Panc1 (cell line): Measurements from ENCODE around the gene RALGAPB. TPM values are rescaled to one million over a fixed set of nuclear protein-coding genes. Genes with fewer than 3 reads are reported as not detected.

Experiments used
- ATAC-seq: fragments of 200-7000 bp; cut with Tn5 transposase; 2 replicates; pipeline ENCODE4 v1.9.1; 2020; ENCODE audit warnings: mild to moderate bottlenecking, moderate library complexity
- BruUV-seq: library from RNA; stranded (reverse); fragments of 400-500 nt; replicated peaks from 2 replicates; lab custom pipeline; 2021; lab: Mats Ljungman, UMichigan
- CTCF ChIA-PET: fragments of 300-600 bp; sonication (Branson Sonifier 250); formaldehyde crosslinking; loops from one replicate; lab custom pipeline; 2022; ENCODE audit warnings: antibody characterized with exemption; lab: Charles Lee
- POLR2A ChIA-PET: fragments of 300-600 bp; sonication (Branson Sonifier 250); formaldehyde crosslinking; loops from one replicate; lab custom pipeline; 2022; ENCODE audit warnings: antibody characterized with exemption; lab: Charles Lee
- DNase-seq: peaks from one replicate; pipeline ENCODE4 v3.0.0-alpha.2; 2010; ENCODE audit warnings: low read depth, low spot score
- H3K27ac ChIP-seq: 2 replicates; pipeline ENCODE4 v1.5.1; 2011; ENCODE audit warnings: mild to moderate bottlenecking, low read length, inconsistent platforms
- H3K27me3 ChIP-seq: fragments of 200-500 bp; sonication (Bioruptor generic); 2 replicates; pipeline ENCODE4 v1.6.0; 2014; ENCODE audit warnings: low read length, inconsistent platforms; ENCODE audit not compliant: control insufficient read depth, insufficient read depth
- H3K36me3 ChIP-seq: fragments of 200-500 bp; sonication (Bioruptor generic); 2 replicates; pipeline ENCODE4 v1.5.1; 2014; ENCODE audit warnings: inconsistent platforms, mild to moderate bottlenecking, low read length, moderate library complexity; ENCODE audit not compliant: control insufficient read depth, insufficient read depth
- H3K4me1 ChIP-seq: 2 replicates; pipeline ENCODE4 v1.5.1; 2011; ENCODE audit warnings: inconsistent platforms, mild to moderate bottlenecking, low read length, moderate library complexity; ENCODE audit not compliant: control insufficient read depth, insufficient read depth
- H3K4me3 ChIP-seq, 2 experiments: 2 replicates each; pipeline ENCODE4 v1.5.1; 2011 to 2012; ENCODE audit warnings: low read depth in 2 of 2, low read length in 2 of 2, mild to moderate bottlenecking in 2 of 2, inconsistent platforms in 1 of 2, moderate library complexity in 1 of 2
- H3K9me3 ChIP-seq: fragments of 200-500 bp; sonication (Bioruptor generic); 2 replicates; pipeline ENCODE4 v1.5.1; 2014; ENCODE audit warnings: low read depth, mild to moderate bottlenecking, inconsistent platforms, low read length, moderate library complexity; ENCODE audit not compliant: control insufficient read depth, insufficient read depth
- POLR2AphosphoS5 ChIP-seq: IDR thresholded peaks from 2 replicates; pipeline ENCODE4 v1.6.1; 2012; ENCODE audit warnings: mild to moderate bottlenecking, low read depth, low read length, moderate library complexity
- SIN3A ChIP-seq: IDR thresholded peaks from 2 replicates; pipeline ENCODE4 v1.6.1; 2012; ENCODE audit warnings: low read depth, mild to moderate bottlenecking, low read length, moderate library complexity, borderline replicate concordance; ENCODE audit not compliant: insufficient read depth
- TCF7L2 ChIP-seq: IDR thresholded peaks from 2 replicates; pipeline ENCODE4 v1.6.1; 2011; ENCODE audit warnings: mild to moderate bottlenecking, low read depth, low read length, inconsistent platforms
- in situ Hi-C: cut with HindIII; loops from 2 replicates; pipeline ENCODE4 v1.10.0; 2016; ENCODE audit warnings: low sequenced_read_pairs, low pct_unique_long_range_greater_than_20kb
- intact Hi-C: fragments of 100-400 bp; cut with micrococcal nuclease; formaldehyde crosslinking; loops from one replicate; pipeline ENCODE4 v1.10.0; 2022; ENCODE audit not compliant: unreplicated experiment
- total RNA-seq: library from RNA; stranded (reverse); gene quantifications from one replicate; pipeline ENCODE4 v1.2.1, GENCODE V29; 2021; ENCODE audit not compliant: unreplicated experiment
- TF ChIP-seq, protein P1 (sequence below), 2 experiments: IDR thresholded peaks; 2 replicates each; pipeline ENCODE4 v1.6.1; 2011 to 2012; ENCODE audit warnings: low read depth in 2 of 2, control low read depth in 1 of 2, low read length in 1 of 2, mild to moderate bottlenecking in 1 of 2, moderate library complexity in 1 of 2; ENCODE audit not compliant: insufficient read depth in 1 of 2
- TF ChIP-seq, protein P2 (sequence below): fragments of 450-650 bp; IDR thresholded peaks from 2 replicates; pipeline ENCODE4 v1.5.1; 2017; ENCODE audit warnings: mild to moderate bottlenecking

Gene RALGAPB
- total RNA-seq, 1 experiment from 2014 or later, result 33.1 TPM

DNA sequence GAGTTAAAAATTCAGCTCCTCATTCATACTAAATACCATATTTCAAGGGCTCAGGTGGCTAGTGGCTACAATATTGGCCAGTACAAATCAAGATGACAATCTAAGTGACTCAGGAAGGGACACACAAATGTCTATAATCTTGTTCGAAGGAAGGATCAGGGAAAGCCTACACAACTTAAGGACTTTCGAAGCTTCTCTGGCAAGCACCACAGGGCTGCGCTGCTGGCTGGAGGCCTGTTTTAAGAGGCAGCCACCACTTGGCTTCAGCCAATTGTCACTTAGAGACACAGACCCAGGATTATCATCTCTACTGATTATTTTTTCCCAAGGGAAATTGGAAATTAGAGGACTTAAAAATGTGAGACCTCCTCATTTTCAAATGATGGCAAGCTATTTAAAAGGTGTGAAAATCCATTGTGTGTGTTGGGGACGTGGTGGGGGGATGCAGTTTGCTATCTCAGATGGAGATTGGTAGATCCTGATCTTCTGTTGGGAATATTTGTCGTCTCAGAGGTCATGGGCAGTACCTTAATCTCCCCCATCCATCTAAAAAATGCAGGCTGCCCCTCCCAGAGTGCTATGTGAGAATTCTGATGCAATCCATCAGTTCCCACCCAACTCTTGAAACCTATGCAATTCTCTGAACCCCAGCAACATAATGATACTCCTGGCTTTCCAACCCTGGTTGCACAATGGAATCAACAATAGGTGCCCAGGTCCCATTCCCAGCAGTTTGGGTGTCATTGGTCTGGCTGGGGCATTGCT, 140.3 kb downstream of the RALGAPB start:
- Histone ChIP-seq H3K27me3 (no peaks in the 10 kb centered on the region; the same call in 1 of the 2 replicates), H3K36me3 (no peaks in the 10 kb centered on the region), H3K27ac (no peak overlapping the region), H3K4me3 (no peak overlapping the region), H3K9me3 (no peaks in the 10 kb centered on the region), H3K4me1 (no peaks in the 10 kb centered on the region; the same call in 1 of the 2 replicates)
- in situ Hi-C loops, result no loop called here
- CTCF ChIA-PET, result no interaction called here
- DNase-seq (no peak), ATAC-seq (no peak)
- BruUV-seq, result no TSS peak
- POLR2A ChIA-PET, result no interaction called here
- intact Hi-C loops, result no loop called here
- TF ChIP-seq TCF7L2, result no peak

DNA sequence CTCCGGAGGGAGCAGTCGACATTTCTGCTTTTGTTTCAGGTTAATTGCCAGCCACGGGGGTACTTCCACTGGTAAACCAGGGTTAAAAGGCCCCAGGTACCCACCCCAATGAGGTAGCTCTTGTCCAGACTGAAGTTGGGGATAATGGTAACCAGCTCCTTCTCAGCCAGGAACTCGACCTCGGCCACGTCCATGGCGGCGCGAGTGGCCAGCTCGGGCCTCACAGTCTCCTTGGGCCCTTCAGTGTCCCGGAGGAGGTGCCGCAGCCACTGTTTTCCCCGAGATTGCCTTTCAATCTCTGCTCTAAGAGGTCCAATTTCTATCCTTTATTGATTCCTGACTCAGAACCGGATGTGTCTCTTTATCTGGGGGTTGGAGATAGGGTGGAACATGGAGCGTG, 142.6 kb downstream of the RALGAPB start:
- H3K27me3 ChIP-seq, result peaks cover 2% of the 10 kb centered on the region; the same call in 1 of the 2 replicates
- no peak overlapping the region for H3K4me3 ChIP-seq
- H3K4me1 ChIP-seq, result no peaks in the 10 kb centered on the region; the same call in 1 of the 2 replicates
- no peak overlapping the region for H3K27ac ChIP-seq
- intact Hi-C loops (no loop called here), in situ Hi-C loops (no loop called here)
- no TSS peak for BruUV-seq
- no peaks in the 10 kb centered on the region for H3K9me3 ChIP-seq
- DNase-seq (no peak), ATAC-seq (no peak)
- TF ChIP-seq, protein P1, sequence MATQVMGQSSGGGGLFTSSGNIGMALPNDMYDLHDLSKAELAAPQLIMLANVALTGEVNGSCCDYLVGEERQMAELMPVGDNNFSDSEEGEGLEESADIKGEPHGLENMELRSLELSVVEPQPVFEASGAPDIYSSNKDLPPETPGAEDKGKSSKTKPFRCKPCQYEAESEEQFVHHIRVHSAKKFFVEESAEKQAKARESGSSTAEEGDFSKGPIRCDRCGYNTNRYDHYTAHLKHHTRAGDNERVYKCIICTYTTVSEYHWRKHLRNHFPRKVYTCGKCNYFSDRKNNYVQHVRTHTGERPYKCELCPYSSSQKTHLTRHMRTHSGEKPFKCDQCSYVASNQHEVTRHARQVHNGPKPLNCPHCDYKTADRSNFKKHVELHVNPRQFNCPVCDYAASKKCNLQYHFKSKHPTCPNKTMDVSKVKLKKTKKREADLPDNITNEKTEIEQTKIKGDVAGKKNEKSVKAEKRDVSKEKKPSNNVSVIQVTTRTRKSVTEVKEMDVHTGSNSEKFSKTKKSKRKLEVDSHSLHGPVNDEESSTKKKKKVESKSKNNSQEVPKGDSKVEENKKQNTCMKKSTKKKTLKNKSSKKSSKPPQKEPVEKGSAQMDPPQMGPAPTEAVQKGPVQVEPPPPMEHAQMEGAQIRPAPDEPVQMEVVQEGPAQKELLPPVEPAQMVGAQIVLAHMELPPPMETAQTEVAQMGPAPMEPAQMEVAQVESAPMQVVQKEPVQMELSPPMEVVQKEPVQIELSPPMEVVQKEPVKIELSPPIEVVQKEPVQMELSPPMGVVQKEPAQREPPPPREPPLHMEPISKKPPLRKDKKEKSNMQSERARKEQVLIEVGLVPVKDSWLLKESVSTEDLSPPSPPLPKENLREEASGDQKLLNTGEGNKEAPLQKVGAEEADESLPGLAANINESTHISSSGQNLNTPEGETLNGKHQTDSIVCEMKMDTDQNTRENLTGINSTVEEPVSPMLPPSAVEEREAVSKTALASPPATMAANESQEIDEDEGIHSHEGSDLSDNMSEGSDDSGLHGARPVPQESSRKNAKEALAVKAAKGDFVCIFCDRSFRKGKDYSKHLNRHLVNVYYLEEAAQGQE (IDR thresholded peaks at IDR 0.05; ENCODE audit: insufficient read depth in 1 of 2, low read depth in 2 of 2, low read length in 1 of 2), result no peak
- no peak for TF ChIP-seq POLR2AphosphoS5
- no peak for TF ChIP-seq SIN3A
- TF ChIP-seq, protein P2, sequence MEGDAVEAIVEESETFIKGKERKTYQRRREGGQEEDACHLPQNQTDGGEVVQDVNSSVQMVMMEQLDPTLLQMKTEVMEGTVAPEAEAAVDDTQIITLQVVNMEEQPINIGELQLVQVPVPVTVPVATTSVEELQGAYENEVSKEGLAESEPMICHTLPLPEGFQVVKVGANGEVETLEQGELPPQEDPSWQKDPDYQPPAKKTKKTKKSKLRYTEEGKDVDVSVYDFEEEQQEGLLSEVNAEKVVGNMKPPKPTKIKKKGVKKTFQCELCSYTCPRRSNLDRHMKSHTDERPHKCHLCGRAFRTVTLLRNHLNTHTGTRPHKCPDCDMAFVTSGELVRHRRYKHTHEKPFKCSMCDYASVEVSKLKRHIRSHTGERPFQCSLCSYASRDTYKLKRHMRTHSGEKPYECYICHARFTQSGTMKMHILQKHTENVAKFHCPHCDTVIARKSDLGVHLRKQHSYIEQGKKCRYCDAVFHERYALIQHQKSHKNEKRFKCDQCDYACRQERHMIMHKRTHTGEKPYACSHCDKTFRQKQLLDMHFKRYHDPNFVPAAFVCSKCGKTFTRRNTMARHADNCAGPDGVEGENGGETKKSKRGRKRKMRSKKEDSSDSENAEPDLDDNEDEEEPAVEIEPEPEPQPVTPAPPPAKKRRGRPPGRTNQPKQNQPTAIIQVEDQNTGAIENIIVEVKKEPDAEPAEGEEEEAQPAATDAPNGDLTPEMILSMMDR, result no peak
- TF ChIP-seq TCF7L2, result no peak
- CTCF ChIA-PET, result no interaction called here
- POLR2A ChIA-PET, result no interaction called here
- no peaks in the 10 kb centered on the region for H3K36me3 ChIP-seq

DNA sequence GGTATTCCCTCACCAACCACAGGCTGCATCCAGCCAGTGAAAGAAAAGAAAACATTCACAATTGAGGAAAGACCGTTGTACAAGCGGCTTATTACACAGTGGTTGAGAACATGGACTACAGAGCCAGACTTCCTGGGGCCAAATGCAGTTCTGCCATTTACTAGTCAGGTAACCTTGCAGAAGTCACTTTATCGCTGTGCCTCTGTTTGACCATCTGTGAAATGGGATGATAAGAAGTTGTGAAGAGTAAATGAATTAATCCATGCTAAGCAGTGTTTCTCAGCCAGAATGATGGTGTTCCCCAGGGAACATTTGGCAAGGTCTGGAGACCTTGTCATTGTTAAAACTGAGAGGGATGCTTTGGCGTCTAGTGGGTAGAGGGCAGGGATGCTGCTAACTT, 143.8 kb downstream of the RALGAPB start:
- TF ChIP-seq, protein P2, result no peak
- TF ChIP-seq, protein P1 (IDR thresholded peaks at IDR 0.05; ENCODE audit: insufficient read depth in 1 of 2, low read depth in 2 of 2, low read length in 1 of 2), result no peak
- TF ChIP-seq POLR2AphosphoS5 (no peak), TCF7L2 (no peak)
- ChIA-PET CTCF (no interaction called here), POLR2A (no interaction called here)
- Histone ChIP-seq H3K36me3 (no peaks in the 10 kb centered on the region), H3K27me3 (peaks cover 2% of the 10 kb centered on the region; the same call in 1 of the 2 replicates), H3K27ac (no peak overlapping the region), H3K9me3 (no peaks in the 10 kb centered on the region), H3K4me3 (no peak overlapping the region), H3K4me1 (no peaks in the 10 kb centered on the region; the same call in 1 of the 2 replicates)
- in situ Hi-C loops, result no loop called here
- ATAC-seq, result no peak
- BruUV-seq, result no TSS peak
- DNase-seq, result no peak
- intact Hi-C loops, result no loop called here
